A673 (cell line): Measurements from ENCODE around the gene CDC42SE2.
"Not testable (repeated sequence)": the region's sequence is repeated elsewhere in the genome, so short reads cannot be mapped to it uniquely, and the experiment has no call there.

Experiments used
- CTCF ChIP-seq: fragments of 300-800, 200-600 bp; sonication (generic); conservative IDR thresholded peaks from 2 replicates; pipeline ENCODE4 v1.5.1; 2017; ENCODE audit warnings: low read depth, mild to moderate bottlenecking, antibody characterized with exemption, low read length, moderate library complexity, mixed read lengths
- EZH2 ChIP-seq: fragments of 200-600 bp; sonication (generic); IDR thresholded peaks from 2 replicates; pipeline ENCODE4 v1.6.1; 2017; ENCODE audit warnings: borderline replicate concordance, low read depth, mild to moderate bottlenecking, mixed read lengths, antibody characterized with exemption, low read length; ENCODE audit not compliant: poor library complexity, severe bottlenecking

- TF ChIP-seq CTCF, EZH2: not testable (repeated sequence)
Observed at GRCh38 chr5:131380238-131380637, 116.4 kb downstream of the CDC42SE2 start.
